Motor neuron (in vitro differentiated cells): ENCODE results near the gene SLC25A51. TPM values are rescaled to one million over a fixed set of nuclear protein-coding genes. Genes with fewer than 3 reads are reported as not detected.
A peak's percentile ranks its signal among the peaks of the same experiment; 100 is the strongest.

Source experiments
- ATAC-seq, 8 experiments: fragments of 200-7000 bp; cut with Tn5 transposase; replicated peaks in 6 of 8; 2 replicates each; pipeline ENCODE4 v1.8.0; 2021; ENCODE audit warnings: mild to moderate bottlenecking in 8 of 8, moderate library complexity in 8 of 8
- H3K27ac ChIP-seq, 2 donors: fragments of 250-450 bp; sonication (Bioruptor Pico); 2 replicates each; pipeline ENCODE4 v1.9.0; 2021; ENCODE audit warnings: antibody characterized with exemption in 2 of 2, mild to moderate bottlenecking in 2 of 2, moderate library complexity in 1 of 2
- H3K4me1 ChIP-seq, 2 donors: fragments of 250-450 bp; sonication (Bioruptor Pico); replicated peaks in 1 of 2; 2 replicates each; pipeline ENCODE4 v1.6.1; 2021; ENCODE audit warnings: antibody characterized with exemption in 2 of 2, mild to moderate bottlenecking in 2 of 2, moderate library complexity in 1 of 2
- H3K4me3 ChIP-seq, 5 donors: fragments of 250-450 bp; sonication (Bioruptor Pico); 2 replicates each; pipeline ENCODE4 v1.9.0; 2021; ENCODE audit warnings: antibody characterized with exemption in 5 of 5, mild to moderate bottlenecking in 5 of 5, moderate library complexity in 4 of 5
- WGBS, 10 experiments: fragments of 450-650 bp; shearing (Covaris generic); methylation state at CpG; one replicate each; pipeline ENCODE4 v1.0.0; 2022; 5-methylcytosine and 5-hydroxymethylcytosine counted together
- in situ Hi-C, 9 experiments: fragments of 400-800 bp; cut with MboI; loops; one replicate each; pipeline ENCODE4 v1.15.0; 2021; ENCODE audit warnings: low sequenced_read_pairs in 9 of 9, low pct_unique_long_range_greater_than_20kb in 2 of 9; ENCODE audit not compliant: unreplicated experiment in 9 of 9
- total RNA-seq, 8 experiments: library from RNA; unstranded; fragments of 300-600 nt; gene quantifications; 2 replicates each; pipeline versions ENCODE4 v1.2.3 to v1.2.4, GENCODE V29; 2022

The SLC25A51 gene, protein sequence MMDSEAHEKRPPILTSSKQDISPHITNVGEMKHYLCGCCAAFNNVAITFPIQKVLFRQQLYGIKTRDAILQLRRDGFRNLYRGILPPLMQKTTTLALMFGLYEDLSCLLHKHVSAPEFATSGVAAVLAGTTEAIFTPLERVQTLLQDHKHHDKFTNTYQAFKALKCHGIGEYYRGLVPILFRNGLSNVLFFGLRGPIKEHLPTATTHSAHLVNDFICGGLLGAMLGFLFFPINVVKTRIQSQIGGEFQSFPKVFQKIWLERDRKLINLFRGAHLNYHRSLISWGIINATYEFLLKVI
- 10 to 100 TPM; 23.9 to 40.0 (median 29.5) TPM for total RNA-seq

DNA sequence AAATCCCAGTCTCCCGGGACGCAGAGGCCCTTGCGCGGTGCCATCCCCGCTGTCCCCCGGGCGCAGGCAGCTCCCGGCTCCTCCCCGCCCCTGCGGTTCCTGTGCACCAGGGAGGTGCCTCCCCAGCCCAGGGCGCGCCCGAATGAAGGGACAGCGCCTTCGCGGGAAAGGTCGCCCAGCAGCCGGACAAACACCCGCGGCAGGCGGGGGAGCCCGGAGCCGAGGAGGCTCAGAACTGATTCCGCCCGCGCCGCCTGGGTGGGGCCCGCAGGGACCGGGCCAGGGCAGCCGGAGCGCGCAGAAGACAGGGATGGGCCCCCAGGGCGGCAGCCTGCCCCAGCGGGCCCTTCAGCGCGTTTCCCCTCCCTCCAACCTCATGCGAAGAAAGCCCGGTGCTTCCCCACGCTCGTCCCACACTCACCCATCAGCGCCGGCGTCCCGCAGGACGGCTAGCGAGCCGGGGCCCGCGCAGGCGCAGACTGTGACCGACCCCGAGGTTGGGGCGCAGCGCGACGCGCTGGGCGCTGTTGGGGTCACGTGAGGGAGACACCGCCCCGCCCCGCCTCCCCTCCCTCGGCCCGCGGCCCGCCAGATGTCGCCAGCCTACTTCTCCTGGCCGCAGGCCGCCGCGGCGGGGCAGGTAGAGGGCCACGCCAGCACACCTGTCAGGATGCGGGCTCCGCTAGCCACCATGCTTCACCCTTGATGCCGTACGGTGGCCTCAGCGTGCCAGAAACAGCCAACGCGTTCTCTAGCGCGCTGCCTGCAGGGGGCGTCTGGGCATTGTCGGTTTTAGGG is at the start of gene SLC25A51:
TSS of gene SLC25A51 (minus strand) at position 481 of the 798 bp plus-strand sequence. CDS start 15,577 bp downstream, outside the sequence.
- in situ Hi-C loops: loop anchor here in 7 of 9 experiments (10.0 to 25.0 kb wide), 6 partner anchors 158 to 508 kb away; partner anchors contain the start of genes SHB (in 3 of the 7), IGFBPL1 (in 1 of the 7) and POLR1E (in 1 of the 7)

DNA sequence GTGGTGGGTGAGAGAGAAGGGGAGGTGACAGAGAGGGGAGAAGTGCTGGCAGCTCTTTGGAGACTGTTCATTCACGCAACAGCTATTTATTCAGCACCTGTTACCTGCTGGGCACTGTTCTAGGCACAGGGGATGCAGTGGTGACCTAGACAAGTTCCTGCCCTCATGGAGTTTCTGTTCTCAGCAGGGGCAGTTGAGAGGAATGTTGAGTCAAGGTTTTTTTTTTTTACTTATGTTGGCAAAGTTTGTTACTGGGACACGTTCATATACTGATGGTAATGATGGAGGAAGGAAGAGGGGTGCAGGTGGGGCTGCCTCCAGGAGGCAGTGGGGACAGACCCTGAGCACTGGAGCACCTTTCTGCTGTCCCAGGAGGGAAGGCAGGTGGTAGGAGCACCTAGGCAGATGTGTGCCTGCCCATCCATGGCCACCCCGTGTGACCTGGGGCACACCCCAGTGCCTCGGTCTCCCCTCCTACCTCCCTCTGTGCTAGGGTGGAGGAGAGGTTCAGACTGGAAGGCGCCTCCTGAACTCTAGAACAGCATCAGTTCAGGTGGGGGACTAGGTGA is 49.4 kb upstream of the SLC25A51 start:
- ATAC-seq: no peak
- 35 to 100% (median 82%) methylated on average over 1 to 2 of the region's 5 CpGs; no CpG with 5 or more reads in 6 of the 10 experiments for WGBS, 10 experiments
- in situ Hi-C loops: loop anchor here in 1 of 9 experiments (25.0 kb wide), 1 partner anchor 284 kb away; no protein-coding TSS in a partner anchor
- Histone ChIP-seq H3K4me1 (no peaks in the 10 kb centered on the region), H3K4me3 (no peak overlapping the region), H3K27ac (peak overlapping the region; percentile 29 to 51)

More for the DNA sequence above, at the start of gene SLC25A51:
- Histone ChIP-seq H3K27ac (peak within 1 kb of the TSS; percentile 71 to 81), H3K4me1 (peaks cover 9 to 12% of the 10 kb centered on the region in 2 donors), H3K4me3 (peak within 1 kb of the TSS; percentile 61 to 98 (median 65))
- WGBS, 10 experiments: 0 to 2% (median 0%) methylated on average over 1 to 11 of the region's 84 CpGs; no CpG with 5 or more reads in 5 of the 10 experiments
- peak; percentile 68 to 94 (median 92) for ATAC-seq

DNA sequence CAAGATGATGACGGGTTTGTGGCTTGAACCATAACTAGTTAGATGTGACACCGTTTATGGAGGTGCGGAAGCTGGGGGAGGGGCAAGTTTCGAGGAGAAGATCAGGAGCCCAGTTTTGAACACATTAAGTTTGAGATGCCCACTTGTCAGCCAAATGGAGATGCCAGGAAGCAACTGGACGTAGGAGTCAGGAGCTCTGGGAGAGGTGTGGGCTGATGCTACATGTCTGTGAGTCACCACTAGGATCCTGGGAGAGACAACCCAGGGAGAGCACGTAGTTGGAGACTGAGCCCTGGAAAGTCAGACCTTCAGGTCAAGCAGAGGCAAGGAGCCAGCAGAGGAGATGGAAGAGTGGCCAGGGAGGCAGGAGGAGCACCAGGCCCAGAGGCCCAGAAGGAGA is 48.8 kb upstream of the SLC25A51 start:
- no peak for ATAC-seq
- in situ Hi-C loops: loop anchor here in 1 of 9 experiments (25.0 kb wide), 1 partner anchor 285 kb away; no protein-coding TSS in a partner anchor
- no peak overlapping the region for H3K27ac ChIP-seq
- H3K4me3 ChIP-seq: no peak overlapping the region
- WGBS, 10 experiments: 60 to 100% (median 100%) methylated on average over 1 to 6 of the region's 6 CpGs; no CpG with 5 or more reads in 4 of the 10 experiments
- peaks cover 0 to 2% of the 10 kb centered on the region in 2 donors for H3K4me1 ChIP-seq

DNA sequence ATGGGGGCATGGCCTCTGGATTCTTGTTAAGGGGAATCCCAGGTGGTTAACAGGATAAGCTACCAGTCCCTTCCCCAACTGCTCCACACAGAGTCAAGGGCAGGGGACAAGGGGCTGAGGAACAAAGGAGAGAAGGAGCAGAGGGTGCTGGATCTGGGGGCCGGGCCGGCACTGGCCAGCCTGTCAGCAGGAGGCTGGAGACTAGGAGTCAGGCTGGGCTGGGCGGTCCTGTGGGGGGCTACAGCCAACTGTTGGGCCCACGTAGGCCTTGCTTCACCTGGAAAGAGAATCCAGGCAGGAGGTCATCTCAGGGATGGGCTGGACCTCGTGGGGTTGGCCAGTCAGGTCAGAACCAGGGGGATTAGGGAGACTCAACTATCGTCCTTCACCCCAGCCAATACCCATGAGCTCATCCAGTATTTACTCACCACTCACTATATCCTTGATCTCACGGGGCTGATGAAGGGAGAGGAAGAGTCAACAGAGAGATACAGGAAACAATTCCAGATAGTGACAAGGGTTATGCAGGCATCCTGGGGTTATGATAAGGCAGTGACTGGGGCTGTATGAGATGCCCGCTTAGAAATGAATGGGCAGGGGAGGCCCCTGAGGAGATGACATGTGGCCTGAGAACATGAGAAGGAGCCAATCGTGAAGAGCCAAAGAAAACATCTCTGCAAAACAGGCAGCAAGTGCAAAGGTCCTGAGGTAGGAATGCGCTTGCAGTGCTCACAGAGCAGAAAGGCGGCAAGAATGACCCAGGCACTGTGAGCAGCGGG is 47.9 kb upstream of the SLC25A51 start:
- no peak overlapping the region for H3K27ac ChIP-seq
- in situ Hi-C loops: loop anchor here in 1 of 9 experiments (25.0 kb wide), 1 partner anchor 285 kb away; no protein-coding TSS in a partner anchor
- 87 to 100% (median 92%) methylated on average over 1 to 11 of the region's 12 CpGs; no CpG with 5 or more reads in 2 of the 10 experiments for WGBS, 10 experiments
- H3K4me1 ChIP-seq: peaks cover 0 to 7% of the 10 kb centered on the region in 2 donors
- H3K4me3 ChIP-seq: no peak overlapping the region
- no peak for ATAC-seq

DNA sequence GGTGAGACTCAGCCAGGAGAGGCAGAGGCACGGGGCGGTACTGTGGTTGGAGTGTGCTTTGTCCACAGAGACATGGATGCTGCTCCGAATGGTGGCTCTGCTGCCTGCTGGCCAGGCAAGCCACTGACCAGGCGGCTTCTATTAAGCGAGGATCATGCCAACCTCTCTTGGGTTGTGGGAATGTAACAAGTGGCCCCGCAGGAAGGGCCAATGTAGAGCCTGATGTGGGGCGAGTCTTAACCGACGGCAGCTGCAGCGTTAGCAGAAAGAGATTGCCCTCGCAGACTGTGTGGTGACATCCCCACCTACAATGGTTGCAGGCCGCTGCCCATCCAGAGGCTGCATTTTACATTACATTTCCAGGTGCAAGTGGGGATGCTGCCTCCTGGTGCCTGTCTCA is 46.6 kb upstream of the SLC25A51 start:
- WGBS, 10 experiments: 87 to 100% (median 100%) methylated on average over 1 to 7 of the region's 12 CpGs; no CpG with 5 or more reads in 5 of the 10 experiments
- in situ Hi-C loops: loop anchor here in 1 of 9 experiments (25.0 kb wide), 1 partner anchor 287 kb away; no protein-coding TSS in a partner anchor
- H3K27ac ChIP-seq: no peak overlapping the region
- no peak overlapping the region for H3K4me3 ChIP-seq
- peaks cover 0 to 7% of the 10 kb centered on the region in 2 donors for H3K4me1 ChIP-seq
- no peak for ATAC-seq

DNA sequence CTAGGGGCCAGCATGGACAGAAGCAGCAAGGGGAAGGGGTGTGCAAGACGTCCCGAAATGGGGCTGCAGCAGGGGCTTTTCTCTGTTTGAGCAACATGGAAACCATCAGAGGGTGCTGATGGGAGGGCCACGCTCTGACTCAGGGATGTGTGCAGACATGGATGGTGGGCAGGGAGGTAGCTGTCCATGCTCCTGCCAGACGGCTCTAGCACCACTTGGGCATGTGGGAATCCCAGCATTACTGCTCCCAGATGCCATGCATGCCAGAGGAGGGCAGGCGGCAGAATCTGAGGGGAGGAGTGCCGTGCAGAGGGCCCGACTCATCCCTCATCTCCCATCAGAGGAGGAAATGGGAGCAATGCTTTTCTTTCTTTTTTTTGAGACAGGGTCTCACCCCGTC is 45.6 kb upstream of the SLC25A51 start:
- peak in 1 of 8 experiments; percentile 16 for ATAC-seq
- 35 to 100% (median 82%) methylated on average over 1 to 5 of the region's 8 CpGs; no CpG with 5 or more reads in 1 of the 10 experiments for WGBS, 10 experiments
- H3K4me1 ChIP-seq: peaks cover 0 to 7% of the 10 kb centered on the region in 2 donors
- H3K27ac ChIP-seq: no peak overlapping the region
- H3K4me3 ChIP-seq: no peak overlapping the region
- in situ Hi-C loops: loop anchor here in 1 of 9 experiments (25.0 kb wide), 1 partner anchor 88 kb away; no protein-coding TSS in a partner anchor

DNA sequence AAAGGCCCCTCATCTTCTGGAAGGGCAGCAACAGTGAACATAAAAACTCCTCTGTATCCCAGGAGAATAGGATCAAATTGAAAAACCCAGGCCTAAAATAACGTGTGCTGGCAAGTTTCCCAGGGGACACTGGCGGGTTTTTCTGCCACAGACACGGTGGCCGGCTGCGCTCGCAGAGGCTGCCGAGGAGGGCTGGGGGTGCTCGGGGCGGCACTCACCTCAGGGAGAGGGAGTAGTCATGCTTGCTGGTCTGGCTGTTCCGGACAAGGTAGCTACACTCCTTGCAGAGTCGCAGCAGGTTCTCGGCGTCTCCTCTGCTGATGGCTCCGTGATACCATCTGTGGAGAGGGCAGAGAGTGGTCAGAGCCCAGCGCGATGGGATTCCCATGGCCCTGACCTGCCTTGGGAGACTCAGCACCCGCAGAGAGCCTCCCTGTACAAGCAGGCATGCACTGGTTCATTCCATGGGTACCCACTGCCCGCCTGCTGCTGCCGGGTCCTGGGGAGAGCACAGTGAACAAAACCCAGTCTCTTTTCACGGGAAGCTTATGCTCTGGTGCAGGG is 44.6 kb upstream of the SLC25A51 start:
- 70 to 100% (median 95%) methylated on average over 1 to 8 of the region's 20 CpGs; no CpG with 5 or more reads in 3 of the 10 experiments for WGBS, 10 experiments
- Histone ChIP-seq H3K27ac (no peak overlapping the region), H3K4me3 (no peak overlapping the region), H3K4me1 (peaks cover 0 to 14% of the 10 kb centered on the region in 2 donors)
- no peak for ATAC-seq
- in situ Hi-C loops: loop anchor here in 1 of 9 experiments (25.0 kb wide), 1 partner anchor 89 kb away; no protein-coding TSS in a partner anchor

DNA sequence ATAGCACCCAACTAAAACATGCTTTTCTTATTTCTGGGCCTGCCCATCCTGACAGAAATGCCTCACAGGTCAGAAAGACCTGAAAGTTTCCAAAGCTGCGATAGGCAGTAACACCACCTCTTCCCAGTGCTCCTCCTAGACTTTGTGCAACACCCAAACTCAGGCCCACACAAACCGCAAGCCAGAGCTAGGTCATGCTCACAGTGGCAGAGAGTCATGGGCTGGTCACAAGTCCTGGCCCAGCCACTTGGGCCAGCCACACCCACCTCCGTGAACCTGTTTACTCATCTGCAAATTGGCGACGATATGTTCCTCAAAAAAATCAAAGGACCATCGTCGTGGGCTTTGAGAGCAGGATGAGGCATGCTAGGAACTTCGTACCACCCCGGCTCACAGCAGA is 44.0 kb upstream of the SLC25A51 start:
- peak in 1 of 8 experiments; percentile 48 for ATAC-seq
- Histone ChIP-seq H3K4me1 (peaks cover 2 to 19% of the 10 kb centered on the region in 2 donors), H3K27ac (no peak overlapping the region), H3K4me3 (no peak overlapping the region)
- WGBS, 10 experiments: 76 to 100% (median 82%) methylated on average over 1 to 9 of the region's 9 CpGs; no CpG with 5 or more reads in 4 of the 10 experiments
- in situ Hi-C loops: loop anchor here in 1 of 9 experiments (25.0 kb wide), 1 partner anchor 89 kb away; no protein-coding TSS in a partner anchor

DNA sequence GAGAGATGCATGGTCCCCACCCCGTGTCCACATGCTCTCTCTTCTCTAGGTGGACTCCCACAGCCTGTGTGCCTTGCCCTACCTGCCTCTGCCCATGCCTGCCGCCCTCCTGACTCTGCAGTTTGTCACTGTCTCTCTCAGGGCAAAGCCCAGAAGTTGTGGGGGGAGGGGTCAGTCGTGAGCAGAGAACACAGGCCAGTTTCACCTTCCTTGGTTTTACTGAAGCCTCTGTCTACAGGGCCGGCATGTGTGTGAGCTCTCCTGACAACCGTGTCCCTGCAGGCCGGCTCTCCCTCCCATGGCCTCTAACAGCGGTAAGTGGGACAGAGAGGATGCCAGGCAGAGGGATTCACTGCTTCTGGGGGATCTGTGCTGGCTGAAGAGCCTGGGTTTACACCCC is 43.5 kb upstream of the SLC25A51 start:
- in situ Hi-C loops: loop anchor here in 1 of 9 experiments (25.0 kb wide), 1 partner anchor 90 kb away; no protein-coding TSS in a partner anchor
- no peak overlapping the region for H3K27ac ChIP-seq
- WGBS, 10 experiments: 60 to 100% (median 87%) methylated on average over 1 to 7 of the region's 7 CpGs; no CpG with 5 or more reads in 3 of the 10 experiments

DNA sequence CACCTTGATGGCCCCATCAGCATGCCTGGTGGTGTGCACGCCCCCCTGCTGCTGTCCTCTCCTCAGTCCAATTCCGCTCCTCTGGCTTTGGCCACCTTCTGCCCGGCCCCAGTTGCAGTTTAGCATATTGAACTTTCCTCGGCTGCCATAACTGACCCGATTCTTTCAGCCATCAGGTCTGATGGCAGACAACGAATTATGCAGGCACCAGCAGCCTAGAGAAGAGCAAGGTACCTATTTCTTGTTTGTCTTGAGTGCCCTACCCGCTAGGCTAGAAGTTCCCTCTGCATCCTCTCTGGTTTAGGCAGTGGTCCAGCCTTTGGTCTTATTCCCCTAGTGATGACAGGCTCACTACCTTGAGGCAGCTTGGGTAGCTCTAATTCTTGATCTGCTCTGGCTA is 43.0 kb upstream of the SLC25A51 start:
- in situ Hi-C loops: loop anchor here in 1 of 9 experiments (25.0 kb wide), 1 partner anchor 90 kb away; no protein-coding TSS in a partner anchor
- 79 to 100% (median 98%) methylated on average over 1 to 6 of the region's 7 CpGs; no CpG with 5 or more reads in 4 of the 10 experiments for WGBS, 10 experiments
- Histone ChIP-seq H3K27ac (no peak overlapping the region), H3K4me3 (no peak overlapping the region), H3K4me1 (peaks cover 11 to 29% of the 10 kb centered on the region in 2 donors)
- no peak for ATAC-seq

More for the DNA sequence above, 43.5 kb upstream of the SLC25A51 start:
- peaks cover 6 to 24% of the 10 kb centered on the region in 2 donors for H3K4me1 ChIP-seq
- H3K4me3 ChIP-seq: no peak overlapping the region
- peak in 2 of 8 experiments; percentile 58 to 83 for ATAC-seq

DNA sequence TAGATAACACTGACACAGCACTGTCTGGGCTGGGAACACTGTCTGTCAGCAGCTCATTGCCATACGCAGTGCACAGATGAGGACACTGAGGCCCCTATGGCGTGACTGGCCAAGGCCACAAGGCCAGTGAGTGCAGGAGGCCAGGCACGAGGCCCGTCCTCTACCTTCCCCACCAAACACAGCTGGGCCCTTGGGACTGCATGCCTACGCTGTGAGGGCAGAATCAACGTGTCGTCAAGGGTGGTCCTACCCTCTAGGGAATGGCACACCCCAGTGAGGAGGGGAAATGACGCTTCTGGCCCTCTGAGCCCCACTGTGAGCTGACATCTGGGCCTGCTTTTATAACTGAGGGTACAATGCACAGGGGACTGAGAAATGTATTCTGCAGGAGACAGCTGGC is 42.1 kb upstream of the SLC25A51 start:
- peaks cover 18 to 38% of the 10 kb centered on the region in 2 donors for H3K4me1 ChIP-seq
- no peak overlapping the region for H3K27ac ChIP-seq
- ATAC-seq: no peak
- no peak overlapping the region for H3K4me3 ChIP-seq
- 82 to 100% (median 96%) methylated on average over 1 to 7 of the region's 8 CpGs; no CpG with 5 or more reads in 6 of the 10 experiments for WGBS, 10 experiments
- in situ Hi-C loops: loop anchor here in 1 of 9 experiments (25.0 kb wide), 1 partner anchor 91 kb away; no protein-coding TSS in a partner anchor
